HG03558 (cell line): ENCODE data around the gene EGR4.

Source experiments
- ATAC-seq: cut with Tn5 transposase; IDR thresholded peaks from one replicate; pipeline ENCODE4 v1.9.1; 2021; ENCODE audit warnings: moderate number of reproducible peaks; ENCODE audit not compliant: unreplicated experiment; ENCODE audit errors: extremely low read depth

The EGR4 gene

GRCh38 chr2:73253400-73253799, 39.9 kb downstream of the EGR4 start:
- no peak for ATAC-seq

- ATAC-seq, result no peak
These were observed 40.9 kb downstream of the EGR4 start for GRCh38 chr2:73252238-73253027.

DNA sequence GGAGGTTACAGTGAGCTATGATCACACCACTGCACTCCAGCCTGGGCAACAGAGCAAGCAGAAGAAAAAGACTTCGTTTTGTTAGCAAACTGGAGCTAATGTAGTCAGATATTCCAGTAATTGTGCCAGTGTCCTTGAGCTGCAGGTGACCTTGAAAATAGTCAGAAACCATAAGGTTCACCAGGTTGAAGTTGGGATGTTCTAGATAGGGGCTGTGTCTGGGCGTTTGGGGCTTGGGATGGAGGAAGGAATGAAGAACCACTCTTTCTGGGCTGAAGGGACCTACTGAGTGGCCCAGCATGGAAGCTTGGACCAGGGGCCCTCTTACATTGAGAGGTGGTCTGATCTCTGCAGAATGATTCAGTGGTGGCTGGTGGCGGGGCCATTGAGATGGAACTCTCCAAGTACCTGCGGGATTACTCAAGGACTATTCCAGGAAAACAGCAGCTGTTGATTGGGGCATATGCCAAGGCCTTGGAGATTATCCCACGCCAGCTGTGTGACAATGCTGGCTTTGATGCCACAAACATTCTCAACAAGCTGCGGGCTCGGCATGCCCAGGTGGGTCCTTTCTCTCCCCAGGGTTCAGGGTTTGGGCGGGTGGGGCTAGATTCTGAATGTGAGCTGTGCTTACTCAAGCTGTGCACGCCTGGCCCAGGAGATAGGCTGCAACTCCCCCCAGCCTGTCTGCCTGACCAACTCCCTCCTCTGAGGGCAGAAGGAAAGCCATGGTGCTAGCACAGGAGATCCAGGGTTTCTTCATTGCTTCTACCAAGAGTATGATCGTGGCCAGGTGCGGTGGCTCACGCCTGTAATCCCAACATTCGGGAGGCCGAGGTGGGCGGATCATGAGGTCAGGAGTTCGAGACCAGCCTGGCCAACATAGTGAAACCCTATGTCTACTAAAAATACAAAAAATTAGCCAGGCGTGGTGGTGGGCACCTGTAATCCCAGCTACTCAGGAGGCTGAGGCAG, 42.2 kb downstream of the EGR4 start:
- ATAC-seq, result no peak

- ATAC-seq, result no peak
These were observed 43.7 kb downstream of the EGR4 start for GRCh38 chr2:73249636-73250035.

GRCh38 chr2:73246850-73247249, 46.5 kb downstream of the EGR4 start:
- no peak for ATAC-seq

DNA sequence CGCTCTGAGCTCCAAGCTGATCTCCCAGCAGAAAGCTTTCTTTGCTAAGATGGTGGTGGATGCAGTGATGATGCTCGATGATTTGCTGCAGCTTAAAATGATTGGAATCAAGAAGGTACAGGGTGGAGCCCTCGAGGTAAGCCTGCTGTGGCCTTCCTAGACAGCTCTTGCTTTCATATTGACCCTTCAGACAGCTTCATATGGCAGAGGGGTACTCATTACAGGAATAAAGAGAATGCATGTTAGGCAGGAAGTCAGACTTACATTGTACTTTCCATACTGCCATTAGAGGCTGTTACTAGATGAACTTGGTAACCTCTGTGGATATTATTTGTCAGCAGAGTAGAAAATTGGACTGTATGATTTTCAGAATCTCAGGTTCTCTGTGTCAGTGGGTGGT, 48.8 kb downstream of the EGR4 start:
- no peak for ATAC-seq

DNA sequence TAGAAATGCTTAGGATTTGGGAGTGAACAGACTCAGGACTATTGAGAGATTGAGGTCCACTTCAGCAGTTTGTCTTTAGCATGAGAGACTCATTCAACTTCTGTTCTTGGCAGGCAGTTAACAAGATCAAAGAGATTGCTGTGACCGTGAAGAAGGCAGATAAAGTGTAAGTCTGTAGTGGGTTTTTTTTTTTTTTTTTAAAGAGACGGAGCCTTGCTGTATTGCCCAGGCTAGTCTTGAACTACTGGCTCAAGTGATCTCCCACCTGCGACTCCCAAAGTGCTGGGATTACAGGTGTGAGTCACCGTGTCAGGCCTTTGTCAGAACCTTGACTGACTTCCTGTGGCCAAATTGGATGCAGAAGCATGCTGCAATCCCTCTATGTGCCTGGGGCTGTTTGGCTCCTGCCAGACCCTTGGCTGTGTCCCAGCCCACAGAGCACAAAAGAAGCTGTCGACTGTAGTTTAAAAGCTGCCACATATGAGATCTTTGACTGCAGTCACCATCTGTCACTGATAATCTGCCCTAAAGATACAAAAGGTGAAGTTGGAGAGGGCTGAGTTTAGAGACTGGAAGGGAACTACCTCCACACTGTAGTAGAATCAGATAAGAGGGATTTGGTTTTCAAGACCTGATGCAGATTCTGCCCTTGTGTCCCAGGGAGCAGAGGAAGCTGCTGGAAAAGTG, 49.3 kb downstream of the EGR4 start:
- no peak for ATAC-seq
